Activated T-helper 17 cell treated with anti-CD3 and anti-CD28 coated beads, Interleukin-2, amount 50 U/mL, for 72 hours (primary cell): ENCODE measurements around the gene HBM. TPM values are rescaled to one million over a fixed set of nuclear protein-coding genes. Genes with fewer than 3 reads are reported as not detected.
"Not testable (repeated sequence)": the region's sequence is repeated elsewhere in the genome, so short reads cannot be mapped to it uniquely, and the experiment has no call there.

Experiments used
- ATAC-seq: fragments of 150-1000 bp; cut with Tn5 transposase; replicated peaks from 2 replicates; pipeline ENCODE4 v1.10.0; 2021; ENCODE audit warnings: mild to moderate bottlenecking, moderate library complexity
- H3K27ac Mint-ChIP-seq: one replicate; pipeline ENCODE4 v1.8.0; 2022; ENCODE audit warnings: mixed read lengths
- H3K27me3 Mint-ChIP-seq: one replicate; pipeline ENCODE4 v1.8.0; 2022; ENCODE audit warnings: mixed read lengths
- H3K36me3 Mint-ChIP-seq: one replicate; pipeline ENCODE4 v1.8.0; 2022; ENCODE audit warnings: low read depth, mild to moderate bottlenecking, mixed read lengths
- H3K4me1 Mint-ChIP-seq: one replicate; pipeline ENCODE4 v1.8.0; 2022; ENCODE audit warnings: mixed read lengths
- H3K4me3 Mint-ChIP-seq: one replicate; pipeline ENCODE4 v1.8.0; 2022; ENCODE audit warnings: mild to moderate bottlenecking, mixed read lengths
- H3K9me3 Mint-ChIP-seq: one replicate; pipeline ENCODE4 v1.8.0; 2022; ENCODE audit warnings: mixed read lengths
- total RNA-seq, 2 donors: library from RNA; stranded (reverse); gene quantifications; one replicate each; pipeline ENCODE4 v1.2.3, GENCODE V29; 2022

Gene HBM
- total RNA-seq, 2 donors from 2014 or later = not detected

DNA sequence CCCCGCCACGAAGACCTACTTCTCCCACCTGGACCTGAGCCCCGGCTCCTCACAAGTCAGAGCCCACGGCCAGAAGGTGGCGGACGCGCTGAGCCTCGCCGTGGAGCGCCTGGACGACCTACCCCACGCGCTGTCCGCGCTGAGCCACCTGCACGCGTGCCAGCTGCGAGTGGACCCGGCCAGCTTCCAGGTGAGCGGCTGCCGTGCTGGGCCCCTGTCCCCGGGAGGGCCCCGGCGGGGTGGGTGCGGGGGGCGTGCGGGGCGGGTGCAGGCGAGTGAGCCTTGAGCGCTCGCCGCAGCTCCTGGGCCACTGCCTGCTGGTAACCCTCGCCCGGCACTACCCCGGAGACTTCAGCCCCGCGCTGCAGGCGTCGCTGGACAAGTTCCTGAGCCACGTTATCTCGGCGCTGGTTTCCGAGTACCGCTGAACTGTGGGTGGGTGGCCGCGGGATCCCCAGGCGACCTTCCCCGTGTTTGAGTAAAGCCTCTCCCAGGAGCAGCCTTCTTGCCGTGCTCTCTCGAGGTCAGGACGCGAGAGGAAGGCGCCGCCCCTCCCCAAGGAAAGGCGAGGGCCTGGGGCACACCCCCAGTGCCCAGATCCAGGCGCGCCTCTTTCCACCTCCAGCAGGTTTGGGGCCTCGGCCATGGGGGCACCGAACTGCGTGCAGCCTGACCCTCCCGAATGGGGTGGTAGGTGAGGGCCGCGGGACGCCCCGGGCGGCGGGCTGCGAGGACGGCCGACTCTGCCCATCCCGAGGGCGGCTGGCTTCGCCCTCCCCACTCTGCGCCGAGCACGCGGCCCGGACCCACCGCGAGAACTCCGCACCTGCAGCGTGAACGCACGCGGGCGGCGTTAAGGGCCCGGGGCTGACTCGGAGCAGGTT lies 15.1 kb downstream of the HBM start:
- no peak overlapping the region for H3K4me3 Mint-ChIP-seq
- peak; percentile 85 for ATAC-seq
- H3K27ac Mint-ChIP-seq = no peak overlapping the region
- H3K4me1 Mint-ChIP-seq = no peaks in the 10 kb centered on the region
- H3K27me3 Mint-ChIP-seq = peaks cover 14% of the 10 kb centered on the region
- no peaks in the 10 kb centered on the region for H3K36me3 Mint-ChIP-seq
- H3K9me3 Mint-ChIP-seq = no peaks in the 10 kb centered on the region

DNA sequence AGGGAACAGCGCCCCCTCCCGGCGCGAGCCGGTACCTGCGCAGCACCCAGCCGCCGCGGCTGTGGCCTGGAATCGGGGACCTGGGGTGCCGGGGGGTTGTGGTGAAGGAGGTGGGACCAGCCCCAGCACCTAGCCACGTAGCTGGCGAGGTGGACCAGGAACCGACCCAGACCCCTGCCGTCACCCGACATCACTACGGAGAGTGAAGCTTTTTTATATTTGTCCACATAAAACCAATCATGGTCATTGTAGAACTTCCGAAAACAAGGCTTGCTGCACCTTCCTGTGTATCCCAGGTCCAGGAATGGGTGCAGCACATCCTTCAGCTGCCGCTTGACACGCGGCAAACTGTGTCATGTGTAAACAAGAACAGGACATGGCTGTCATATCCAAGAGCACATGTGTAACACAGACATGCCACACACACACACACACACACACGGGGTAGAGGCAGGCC lies 15.8 kb downstream of the HBM start:
- Mint-ChIP-seq H3K27ac (no peak overlapping the region), H3K4me1 (no peaks in the 10 kb centered on the region), H3K4me3 (no peak overlapping the region)

DNA sequence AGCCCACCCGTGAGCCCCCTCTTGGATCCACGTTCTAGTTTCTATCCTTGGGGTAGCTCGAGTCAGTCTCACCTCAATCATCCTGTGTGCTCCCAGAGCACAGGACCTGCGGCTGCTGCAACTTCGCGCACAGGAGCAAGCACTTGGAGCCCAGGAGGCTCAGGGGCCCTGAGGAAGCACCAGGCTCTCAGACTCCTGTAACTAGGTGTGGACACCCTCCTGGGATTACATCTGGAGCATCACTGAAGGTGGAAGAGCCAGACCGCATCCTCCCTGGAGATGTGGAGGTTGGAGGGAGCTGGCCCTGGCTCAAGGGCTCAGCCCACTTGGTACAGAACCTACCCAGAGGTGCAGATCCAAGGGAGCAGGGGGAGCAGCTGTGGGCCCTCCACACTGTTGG lies 17.2 kb downstream of the HBM start:
- H3K27me3 Mint-ChIP-seq = peaks cover 9% of the 10 kb centered on the region
- H3K27ac Mint-ChIP-seq = no peak overlapping the region
- no peaks in the 10 kb centered on the region for H3K4me1 Mint-ChIP-seq
- no peaks in the 10 kb centered on the region for H3K9me3 Mint-ChIP-seq
- H3K36me3 Mint-ChIP-seq = peaks cover 9% of the 10 kb centered on the region
- no peak overlapping the region for H3K4me3 Mint-ChIP-seq
- ATAC-seq = no peak

More for the DNA sequence above, 15.8 kb downstream of the HBM start:
- ATAC-seq = no peak
- H3K9me3 Mint-ChIP-seq = no peaks in the 10 kb centered on the region
- H3K27me3 Mint-ChIP-seq = peaks cover 14% of the 10 kb centered on the region
- no peaks in the 10 kb centered on the region for H3K36me3 Mint-ChIP-seq

DNA sequence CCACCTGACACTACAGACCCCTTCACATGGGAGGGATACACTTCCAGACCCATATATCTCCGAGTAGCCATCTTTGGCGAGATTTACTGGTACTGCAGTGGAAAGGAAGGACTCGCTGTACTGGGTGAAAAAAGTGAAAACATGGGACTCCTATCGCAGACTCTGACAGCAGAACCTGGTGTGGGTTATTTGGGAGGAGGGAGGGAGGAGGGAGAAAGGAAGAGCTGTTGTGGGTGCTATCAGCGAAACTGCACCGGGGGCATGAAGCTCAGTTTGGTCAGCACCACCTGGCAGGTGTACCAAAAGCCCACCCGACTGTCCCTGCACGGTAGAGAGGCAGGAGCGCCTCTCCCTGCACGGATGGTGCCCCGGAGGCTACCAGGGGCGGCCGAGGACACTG lies 19.4 kb downstream of the HBM start:
- H3K9me3 Mint-ChIP-seq = no peaks in the 10 kb centered on the region
- H3K36me3 Mint-ChIP-seq = peaks cover 31% of the 10 kb centered on the region
- no peaks in the 10 kb centered on the region for H3K27me3 Mint-ChIP-seq

DNA sequence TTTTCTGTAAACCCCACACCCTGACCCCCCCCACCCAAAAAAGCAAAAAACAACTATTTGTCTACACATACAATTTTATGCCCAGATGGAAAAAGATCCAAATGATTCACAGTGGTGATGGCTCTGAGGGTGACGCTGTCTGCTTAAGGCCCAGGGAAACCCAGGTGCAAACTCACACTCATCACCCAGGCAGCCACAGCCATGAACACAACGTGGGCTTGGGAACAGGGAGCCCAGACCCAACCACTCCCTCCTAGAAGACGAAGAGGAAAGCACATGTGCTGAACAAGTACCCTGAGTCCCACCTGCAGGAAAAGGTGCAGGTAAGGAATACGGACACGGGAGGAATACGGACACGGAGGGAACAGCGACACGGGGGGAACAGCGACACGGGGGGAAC lies 19.9 kb downstream of the HBM start:
- ATAC-seq = no peak
- Mint-ChIP-seq H3K4me1 (no peaks in the 10 kb centered on the region), H3K9me3 (no peaks in the 10 kb centered on the region), H3K27ac (no peak overlapping the region), H3K36me3 (peaks cover 36% of the 10 kb centered on the region), H3K27me3 (no peaks in the 10 kb centered on the region), H3K4me3 (no peak overlapping the region)

More for the DNA sequence above, 19.4 kb downstream of the HBM start:
- no peaks in the 10 kb centered on the region for H3K4me1 Mint-ChIP-seq
- no peak for ATAC-seq
- no peak overlapping the region for H3K4me3 Mint-ChIP-seq
- H3K27ac Mint-ChIP-seq = no peak overlapping the region

DNA sequence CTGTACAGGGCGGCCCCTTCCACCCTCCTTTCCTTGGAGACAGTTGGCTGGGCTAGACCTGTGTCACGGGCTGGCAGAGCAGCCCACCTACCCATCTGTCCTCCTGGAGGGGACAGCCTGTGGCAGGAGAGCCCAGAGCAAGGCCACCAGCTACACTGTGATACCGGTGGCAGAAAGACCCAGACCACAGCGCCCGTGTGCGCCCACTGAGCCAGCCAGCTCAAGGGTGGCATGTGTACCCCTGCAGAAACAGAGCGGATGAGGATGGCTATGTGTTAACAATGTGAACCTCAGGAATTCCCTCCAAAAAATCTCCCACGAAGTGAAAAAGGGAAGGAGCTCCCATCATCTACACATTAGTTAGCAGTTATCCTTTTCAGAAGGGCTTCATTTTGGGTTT lies 21.6 kb downstream of the HBM start:
- no peak overlapping the region for H3K27ac Mint-ChIP-seq
- peaks cover 52% of the 10 kb centered on the region for H3K36me3 Mint-ChIP-seq
- peaks cover 4% of the 10 kb centered on the region for H3K4me1 Mint-ChIP-seq
- H3K27me3 Mint-ChIP-seq = no peaks in the 10 kb centered on the region
- no peaks in the 10 kb centered on the region for H3K9me3 Mint-ChIP-seq
- no peak for ATAC-seq
- no peak overlapping the region for H3K4me3 Mint-ChIP-seq

DNA sequence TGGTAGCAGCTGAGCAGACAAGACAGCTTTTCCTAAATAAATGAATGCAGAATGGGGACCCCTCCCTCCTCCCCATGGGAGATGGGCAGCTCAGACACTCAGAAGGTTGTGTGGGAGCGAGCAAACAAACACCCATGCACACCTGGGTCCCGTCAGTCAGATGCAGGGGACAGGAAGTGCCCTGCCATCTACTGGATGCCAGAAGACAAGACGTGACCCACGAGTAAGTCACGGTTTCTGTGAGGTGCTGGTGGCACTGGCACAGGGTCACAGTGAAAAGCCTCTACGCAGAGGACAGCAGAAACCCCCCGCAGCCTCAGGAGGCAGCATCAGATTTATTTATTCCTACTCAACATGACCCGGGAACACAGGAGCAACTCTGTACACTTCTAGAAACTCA lies 22.9 kb downstream of the HBM start:
- no peak overlapping the region for H3K27ac Mint-ChIP-seq
- H3K36me3 Mint-ChIP-seq = peaks cover 66% of the 10 kb centered on the region
- no peaks in the 10 kb centered on the region for H3K9me3 Mint-ChIP-seq
- ATAC-seq = peak; percentile 47
- no peaks in the 10 kb centered on the region for H3K27me3 Mint-ChIP-seq
- H3K4me1 Mint-ChIP-seq = peaks cover 4% of the 10 kb centered on the region
- H3K4me3 Mint-ChIP-seq = no peak overlapping the region

DNA sequence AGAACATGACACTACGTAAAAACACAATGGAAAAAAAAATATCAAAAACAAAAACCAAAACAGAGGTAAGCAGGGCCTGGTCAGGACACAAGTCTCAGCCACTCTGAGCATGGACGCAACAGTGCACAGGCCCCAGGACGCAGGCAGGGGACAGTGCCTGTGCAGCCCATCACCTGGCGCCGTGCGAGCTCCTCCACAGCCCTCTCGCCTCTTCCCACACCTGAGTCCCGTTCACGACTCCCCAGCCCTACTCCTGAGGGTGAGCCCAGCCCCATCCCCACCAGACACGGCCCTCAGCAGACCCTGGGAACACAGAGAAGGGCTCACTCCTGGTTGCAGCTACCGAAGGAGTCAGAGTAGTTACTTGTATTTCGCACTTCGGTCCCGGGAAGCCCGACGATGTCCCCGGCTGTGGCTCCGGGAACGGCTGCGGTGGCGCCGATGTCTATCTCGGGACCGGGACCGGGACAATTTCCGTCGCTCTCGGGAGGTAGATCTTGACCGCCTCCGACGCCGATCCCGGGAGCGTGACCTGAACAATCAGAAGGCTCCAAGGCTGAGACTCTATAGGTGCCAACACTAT lies 23.9 kb downstream of the HBM start:
- H3K27ac Mint-ChIP-seq = no peak overlapping the region
- no peak for ATAC-seq
- H3K4me1 Mint-ChIP-seq = peaks cover 4% of the 10 kb centered on the region
- H3K27me3 Mint-ChIP-seq = no peaks in the 10 kb centered on the region
- no peak overlapping the region for H3K4me3 Mint-ChIP-seq
- peaks cover 76% of the 10 kb centered on the region for H3K36me3 Mint-ChIP-seq
- no peaks in the 10 kb centered on the region for H3K9me3 Mint-ChIP-seq

DNA sequence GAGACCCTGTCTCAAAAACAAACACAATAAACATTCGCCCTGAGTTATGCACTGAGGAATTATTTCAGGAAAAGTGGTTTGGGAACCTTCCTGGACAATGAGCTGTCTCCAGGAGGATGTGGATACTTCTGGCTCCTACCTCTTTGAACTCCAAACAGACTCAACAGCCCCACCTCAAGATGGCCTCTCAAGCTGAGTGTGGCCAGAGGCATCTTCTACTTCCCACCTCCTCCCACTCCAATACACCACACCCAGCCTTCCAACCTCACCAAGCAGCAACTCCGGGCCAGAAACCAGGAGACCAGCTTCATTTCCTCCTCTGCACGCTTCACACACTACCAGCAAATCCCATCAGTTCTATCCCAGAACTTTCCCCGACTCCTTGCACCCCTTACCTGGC lies 26.1 kb downstream of the HBM start:
- H3K36me3 Mint-ChIP-seq = peaks cover 97% of the 10 kb centered on the region
- no peak overlapping the region for H3K4me3 Mint-ChIP-seq
- H3K4me1 Mint-ChIP-seq = peaks cover 4% of the 10 kb centered on the region
- no peak overlapping the region for H3K27ac Mint-ChIP-seq
- no peaks in the 10 kb centered on the region for H3K9me3 Mint-ChIP-seq
- no peak for ATAC-seq
- no peaks in the 10 kb centered on the region for H3K27me3 Mint-ChIP-seq

DNA sequence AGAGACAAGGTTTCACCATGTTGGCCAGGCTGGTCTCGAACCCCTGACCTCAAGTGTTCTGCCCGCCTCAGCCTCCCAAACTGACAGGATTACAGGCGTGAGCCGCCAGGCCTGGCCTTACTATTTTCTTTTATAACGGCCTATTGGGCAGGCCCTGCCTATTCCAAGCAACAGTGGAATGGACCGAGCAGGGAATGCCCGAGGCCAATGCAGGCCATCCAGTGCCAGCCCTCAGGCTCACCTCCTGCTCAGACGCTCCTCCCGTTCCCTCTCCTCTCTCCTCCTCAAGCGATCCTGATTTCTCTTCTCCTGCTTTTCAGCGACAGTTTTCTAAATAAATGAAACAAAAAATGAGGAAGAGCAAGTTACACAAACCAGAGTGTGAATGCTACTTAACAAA lies 26.9 kb downstream of the HBM start:
- Mint-ChIP-seq H3K36me3 (peaks cover 98% of the 10 kb centered on the region), H3K9me3 (no peaks in the 10 kb centered on the region), H3K4me1 (peaks cover 4% of the 10 kb centered on the region), H3K4me3 (no peak overlapping the region), H3K27me3 (no peaks in the 10 kb centered on the region), H3K27ac (no peak overlapping the region)
- ATAC-seq = no peak

DNA sequence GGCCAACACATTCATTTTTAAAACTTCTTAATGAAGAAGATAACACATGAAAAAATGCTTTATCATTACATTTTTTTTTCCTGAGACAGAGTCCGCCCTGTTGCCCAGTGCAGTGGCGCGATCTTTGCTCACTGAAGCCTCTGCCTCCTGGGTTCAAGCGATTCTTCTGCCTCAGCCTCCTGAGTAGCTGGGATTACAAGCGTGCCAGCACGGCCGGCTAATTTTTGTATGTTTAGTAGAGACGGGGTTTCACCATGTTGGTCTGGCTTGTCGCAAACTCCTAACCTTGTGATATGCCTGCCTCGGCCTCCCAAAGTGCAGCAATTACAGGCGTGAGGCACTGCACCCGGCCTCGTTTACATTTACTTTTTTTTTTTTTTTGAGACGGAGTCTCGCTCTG lies 27.7 kb downstream of the HBM start:
- no peaks in the 10 kb centered on the region for H3K27me3 Mint-ChIP-seq
- H3K4me3 Mint-ChIP-seq = no peak overlapping the region
- H3K36me3 Mint-ChIP-seq = peaks cover 99% of the 10 kb centered on the region
- H3K4me1 Mint-ChIP-seq = peaks cover 4% of the 10 kb centered on the region
- H3K27ac Mint-ChIP-seq = no peak overlapping the region
- ATAC-seq = no peak
- no peaks in the 10 kb centered on the region for H3K9me3 Mint-ChIP-seq

DNA sequence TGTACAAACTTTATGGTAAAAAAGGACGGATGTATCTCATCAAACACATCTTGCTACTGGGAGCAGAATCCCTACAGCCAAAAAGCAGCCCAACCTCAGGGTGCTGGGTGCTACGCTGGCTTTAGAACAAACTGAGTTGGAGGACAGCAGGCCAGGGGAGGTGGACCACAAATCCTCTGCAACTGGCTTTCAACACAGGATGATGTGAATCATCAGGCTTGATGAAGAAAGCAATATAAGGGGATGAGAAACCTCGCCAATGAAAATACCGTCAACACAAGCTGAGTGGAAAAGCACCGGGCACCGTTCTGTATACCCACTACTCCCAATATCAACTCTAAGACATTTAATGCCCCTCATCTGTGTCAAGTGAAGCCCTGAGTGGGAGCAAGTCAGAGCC lies 28.7 kb downstream of the HBM start:
- no peak overlapping the region for H3K27ac Mint-ChIP-seq
- no peak overlapping the region for H3K4me3 Mint-ChIP-seq
- H3K9me3 Mint-ChIP-seq = no peaks in the 10 kb centered on the region
- peaks cover 4% of the 10 kb centered on the region for H3K4me1 Mint-ChIP-seq
- peaks cover 99% of the 10 kb centered on the region for H3K36me3 Mint-ChIP-seq
- ATAC-seq = no peak
- no peaks in the 10 kb centered on the region for H3K27me3 Mint-ChIP-seq

DNA sequence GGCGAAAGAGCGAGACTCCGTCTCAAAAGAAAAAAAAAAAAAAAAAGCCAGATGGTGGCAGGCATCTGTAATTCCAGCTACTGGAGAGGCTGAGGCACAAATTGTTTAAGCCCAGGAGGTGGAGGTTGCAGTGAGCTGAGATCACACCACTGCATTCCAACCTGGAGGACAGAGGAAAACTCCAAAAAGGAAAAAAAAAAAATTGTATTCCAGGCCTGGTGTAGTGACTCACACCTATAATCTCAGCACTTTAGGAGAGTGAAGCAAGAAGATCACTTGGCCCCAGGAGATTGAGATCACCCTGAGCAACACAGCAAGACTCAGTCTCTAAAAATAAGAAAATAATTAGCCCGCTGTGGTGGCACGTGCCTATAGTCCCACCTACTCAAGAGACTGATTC lies 34.6 kb downstream of the HBM start:
- H3K27me3 Mint-ChIP-seq = no peaks in the 10 kb centered on the region
- no peak overlapping the region for H3K4me3 Mint-ChIP-seq
- no peak for ATAC-seq

DNA sequence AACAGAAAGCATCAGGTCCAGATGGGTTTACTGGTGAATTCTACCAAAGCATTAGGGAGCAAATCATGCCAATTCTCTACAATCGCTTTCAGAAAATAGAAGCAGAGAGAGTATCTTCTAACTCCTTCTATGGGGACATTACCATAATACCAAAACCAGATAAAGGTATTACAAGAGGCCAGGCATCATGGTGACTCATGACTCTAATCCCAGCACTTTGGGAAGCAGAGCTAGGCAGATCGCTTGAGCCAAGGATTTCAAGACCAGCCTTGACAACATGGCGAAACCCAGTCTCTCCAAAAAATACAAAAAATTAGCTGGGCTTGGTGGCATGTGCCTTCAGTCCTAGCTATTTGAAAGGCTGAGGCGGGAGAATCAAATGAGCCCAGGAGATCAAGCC lies 37.5 kb downstream of the HBM start:
- Mint-ChIP-seq H3K27me3 (no peaks in the 10 kb centered on the region), H3K9me3 (no peaks in the 10 kb centered on the region), H3K27ac (no peak overlapping the region), H3K4me1 (no peaks in the 10 kb centered on the region), H3K4me3 (no peak overlapping the region), H3K36me3 (peaks cover 100% of the 10 kb centered on the region)
- ATAC-seq = no peak

More for the DNA sequence above, 34.6 kb downstream of the HBM start:
- Mint-ChIP-seq H3K9me3 (no peaks in the 10 kb centered on the region), H3K36me3 (peaks cover 99% of the 10 kb centered on the region), H3K4me1 (no peaks in the 10 kb centered on the region), H3K27ac (no peak overlapping the region)

DNA sequence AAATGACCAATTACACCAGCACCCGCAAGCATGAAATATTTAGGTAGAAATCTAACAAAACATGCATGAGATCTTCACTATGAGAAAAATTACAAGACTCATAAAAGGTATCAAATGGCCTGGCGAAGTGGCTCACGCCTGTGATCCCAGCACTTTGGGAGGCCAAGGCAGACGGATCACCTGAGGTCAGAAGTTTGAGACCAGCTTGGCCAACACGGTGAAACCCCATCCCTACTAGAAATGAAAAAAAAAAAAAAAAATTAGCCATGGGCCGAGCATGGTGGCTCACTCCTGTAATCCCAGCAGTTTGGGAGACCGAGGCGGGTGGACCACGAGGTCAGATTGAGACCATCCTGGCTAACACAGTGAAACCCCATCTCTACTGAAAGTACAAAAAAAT lies 38.3 kb downstream of the HBM start:
- H3K9me3 Mint-ChIP-seq, H3K27me3 Mint-ChIP-seq, H3K4me1 Mint-ChIP-seq, ATAC-seq, H3K4me3 Mint-ChIP-seq, H3K27ac Mint-ChIP-seq: not testable (repeated sequence)
- H3K36me3 Mint-ChIP-seq = peaks cover 100% of the 10 kb centered on the region
